Common myeloid progenitor, CD34-positive (primary cell): ENCODE results near the gene CFAP251.
A peak's percentile ranks its signal among the peaks of the same experiment; 100 is the strongest.

Source experiments
- CTCF ChIA-PET: fragments of 350-600 bp; sonication (Branson Sonifier 250); formaldehyde crosslinking; loops from one replicate; lab custom pipeline; 2021; ENCODE audit warnings: antibody characterized with exemption; lab: Charles Lee
- POLR2A ChIA-PET: fragments of 350-600 bp; sonication (Branson Sonifier 250); formaldehyde crosslinking; loops from one replicate; lab custom pipeline; 2021; ENCODE audit warnings: antibody characterized with exemption; lab: Charles Lee
- DNase-seq, 3 donors: peaks; one replicate each; pipeline versions ENCODE4 v3.0.0 to v3.0.0-alpha.2; 2013
- H3K27ac ChIP-seq, 2 experiments: 1 replicate in 1 of 2; 2 replicates in 1 of 2; pipeline ENCODE4 v1.7.0; 2013; ENCODE audit warnings: inconsistent platforms in 2 of 2, low read length in 2 of 2, mild to moderate bottlenecking in 2 of 2, low read depth in 1 of 2, moderate library complexity in 1 of 2; ENCODE audit not compliant: severe bottlenecking in 2 of 2, insufficient read depth in 1 of 2, poor library complexity in 1 of 2
- H3K27me3 ChIP-seq, 5 experiments: replicated peaks in 2 of 5; 1 replicate in 3 of 5; 2 replicates in 2 of 5; pipeline versions ENCODE4 v1.6.1 to v1.7.0; 2013; ENCODE audit warnings: low read length in 4 of 5, mild to moderate bottlenecking in 2 of 5, moderate library complexity in 2 of 5, inconsistent platforms in 1 of 5; ENCODE audit not compliant: insufficient read depth in 5 of 5, control insufficient read depth in 4 of 5
- H3K36me3 ChIP-seq, 4 experiments: 1 replicate in 2 of 4; 2 replicates in 2 of 4; pipeline versions ENCODE4 v1.6.1 to v1.7.0; 2013; ENCODE audit warnings: low read length in 3 of 4, control low read depth in 1 of 4, mild to moderate bottlenecking in 1 of 4; ENCODE audit not compliant: control insufficient read depth in 4 of 4, insufficient read depth in 4 of 4
- H3K4me1 ChIP-seq, 4 experiments: 1 replicate in 3 of 4; 2 replicates in 1 of 4; pipeline versions ENCODE4 v1.6.1 to v1.7.1; 2013; ENCODE audit warnings: low read length in 3 of 4, mild to moderate bottlenecking in 3 of 4, control low read depth in 1 of 4, inconsistent platforms in 1 of 4, moderate library complexity in 1 of 4; ENCODE audit not compliant: control insufficient read depth in 4 of 4, insufficient read depth in 4 of 4; ENCODE audit errors: control extremely low read depth in 1 of 4
- H3K4me3 ChIP-seq, 7 experiments: 1 replicate in 4 of 7; 2 replicates in 3 of 7; pipeline versions ENCODE4 v1.5.1 to v1.7.0; 2013; ENCODE audit warnings: mild to moderate bottlenecking in 7 of 7, low read length in 6 of 7, moderate library complexity in 6 of 7, inconsistent platforms in 2 of 7, low read depth in 2 of 7, control low read depth in 1 of 7; ENCODE audit not compliant: insufficient read depth in 4 of 7, control insufficient read depth in 1 of 7; ENCODE audit errors: extremely low read depth in 1 of 7
- H3K9me3 ChIP-seq, 5 experiments: 1 replicate in 4 of 5; 2 replicates in 1 of 5; pipeline versions ENCODE4 v1.6.1 to v1.7.1; 2013; ENCODE audit warnings: low read length in 4 of 5, mild to moderate bottlenecking in 2 of 5, inconsistent platforms in 1 of 5, low read depth in 1 of 5, moderate library complexity in 1 of 5; ENCODE audit not compliant: control insufficient read depth in 4 of 5, insufficient read depth in 2 of 5; ENCODE audit errors: control extremely low read depth in 1 of 5
- WGBS: methylation state at CpG from one replicate; pipeline ENCODE4 v1.1.5; 2013; ENCODE audit not compliant: insufficient coverage; 5-methylcytosine and 5-hydroxymethylcytosine counted together

CFAP251 gene

GRCh38 chr12:121899590-121899989, 18.8 kb upstream of the CFAP251 start:
- 98% methylated on average over 12 of the region's 14 CpGs for WGBS
- Histone ChIP-seq H3K36me3 (peaks cover 16 to 65% (median 51%) of the 10 kb centered on the region in 4 experiments), H3K27ac (no peak overlapping the region), H3K4me1 (no peaks in the 10 kb centered on the region), H3K4me3 (no peak overlapping the region), H3K27me3 (no peaks in the 10 kb centered on the region), H3K9me3 (no peaks in the 10 kb centered on the region)
- POLR2A ChIA-PET, result no interaction called here
- DNase-seq, result no peak
- CTCF ChIA-PET, result interaction anchor here (3.3 kb wide), 1 partner anchor 105 kb away, joined by 17 read pairs; the partner anchor contains the start of gene RHOF

- Histone ChIP-seq H3K4me3 (no peak overlapping the region), H3K36me3 (peaks cover 14 to 62% (median 48%) of the 10 kb centered on the region in 4 experiments), H3K27ac (no peak overlapping the region), H3K27me3 (no peaks in the 10 kb centered on the region), H3K9me3 (no peaks in the 10 kb centered on the region), H3K4me1 (no peaks in the 10 kb centered on the region)
- POLR2A ChIA-PET, result no interaction called here
- CTCF ChIA-PET, result interaction anchor here (1.2 kb wide), 1 partner anchor 16 kb away, joined by 3 read pairs; the partner anchor contains the start of gene CFAP251
- 100% methylated on average over 1 of the region's 2 CpGs for WGBS
- peak in 1 of 3 donors; percentile 14 for DNase-seq
Measured at GRCh38 chr12:121903202-121903601, 15.2 kb upstream of the CFAP251 start.

DNA sequence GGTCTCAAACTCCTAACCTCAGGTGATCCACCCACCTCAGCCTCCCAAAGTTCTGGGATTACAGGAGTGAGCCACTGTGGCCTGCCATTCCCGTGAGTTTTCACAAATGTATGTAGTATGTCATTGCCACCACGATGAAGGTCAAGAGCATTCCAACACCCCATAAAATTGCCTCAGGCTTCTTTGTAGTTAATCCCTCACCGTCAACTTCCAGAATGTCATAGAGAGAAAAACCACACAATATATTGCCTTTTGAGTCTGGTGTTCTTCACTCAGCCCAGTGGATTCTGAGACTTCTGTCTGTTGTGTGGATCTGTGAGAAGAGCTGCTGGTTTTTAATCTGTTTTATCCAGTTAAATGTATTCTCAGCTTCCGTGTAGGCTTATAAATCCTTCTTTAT, 12.6 kb upstream of the CFAP251 start:
- no peak for DNase-seq
- Histone ChIP-seq H3K27ac (no peak overlapping the region), H3K4me1 (no peaks in the 10 kb centered on the region), H3K9me3 (no peaks in the 10 kb centered on the region), H3K36me3 (peaks cover 12 to 62% (median 48%) of the 10 kb centered on the region in 4 experiments), H3K4me3 (no peak overlapping the region), H3K27me3 (no peaks in the 10 kb centered on the region)
- POLR2A ChIA-PET, result no interaction called here
- CTCF ChIA-PET, result no interaction called here
- 100% methylated on average over 4 of the region's 4 CpGs for WGBS

DNA sequence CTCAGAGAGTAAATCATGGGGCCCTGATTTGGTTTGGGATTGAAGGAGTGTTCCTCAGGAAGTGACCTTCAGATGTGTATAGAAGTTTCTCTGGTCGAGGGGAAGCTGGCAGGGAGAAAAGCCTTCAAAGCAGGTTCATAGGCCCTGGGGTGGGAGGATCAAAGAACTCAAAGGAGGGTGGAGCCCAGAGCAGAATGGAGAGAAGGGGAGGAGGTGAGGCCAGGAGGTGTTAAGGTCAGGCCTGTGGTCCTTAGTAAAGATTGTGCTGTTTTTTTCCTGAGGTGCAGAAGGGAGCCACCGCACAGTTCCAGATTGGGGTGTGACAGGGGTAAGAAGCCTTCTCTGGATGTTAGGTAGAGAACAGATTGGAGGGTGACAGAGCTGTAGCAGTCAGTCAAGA, 9.7 kb upstream of the CFAP251 start:
- no peak for DNase-seq
- Histone ChIP-seq H3K27me3 (no peaks in the 10 kb centered on the region), H3K36me3 (peaks cover 5 to 46% (median 31%) of the 10 kb centered on the region in 4 experiments), H3K4me3 (no peak overlapping the region), H3K9me3 (no peaks in the 10 kb centered on the region), H3K4me1 (no peaks in the 10 kb centered on the region), H3K27ac (no peak overlapping the region)
- WGBS, result 83% methylated on average over 2 of the region's 2 CpGs
- CTCF ChIA-PET, result interaction anchor here (0.5 to 2.7 kb wide), 2 partner anchors 9 to 205 kb away, joined by 3 to 10 read pairs; partner anchors contain the start of gene CFAP251
- POLR2A ChIA-PET, result interaction anchor here (0.5 kb wide), 1 partner anchor 17 kb away, joined by 4 read pairs; no protein-coding TSS in a partner anchor

DNA sequence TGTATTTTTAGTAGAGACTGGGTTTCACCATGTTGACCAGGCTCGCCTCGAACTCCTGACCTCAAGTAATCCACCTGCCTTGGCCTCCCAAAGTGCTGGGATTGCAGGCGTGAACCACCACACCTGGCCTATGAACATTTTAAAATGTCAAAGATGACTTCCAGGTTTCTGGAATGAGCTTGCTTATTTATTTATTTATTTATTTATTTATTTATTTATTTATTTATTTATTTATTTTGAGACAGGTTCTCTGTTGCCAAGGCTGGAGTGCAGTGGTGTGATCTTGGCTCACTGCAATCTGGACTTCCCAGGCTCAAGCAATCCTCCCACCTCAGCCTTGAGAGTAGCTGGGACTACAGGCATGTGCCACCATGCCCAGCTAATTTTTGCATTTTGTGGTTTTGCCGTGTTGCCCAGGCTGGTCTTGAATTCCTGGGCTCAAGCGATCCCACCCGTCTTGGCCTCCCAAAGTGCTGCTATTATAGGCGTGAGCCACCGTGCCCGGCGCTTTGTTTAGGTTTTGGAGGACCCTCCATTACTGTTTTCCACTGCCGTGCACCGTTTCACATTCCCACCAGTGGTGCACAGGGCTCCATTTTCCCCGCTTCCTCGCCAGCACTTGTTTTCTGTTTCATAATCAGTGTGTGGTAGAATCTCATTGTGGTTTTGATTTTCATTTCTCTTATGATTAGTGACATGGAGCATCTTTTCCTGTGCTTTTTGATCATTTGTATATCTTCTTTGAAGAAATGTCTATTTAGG, 6.4 kb upstream of the CFAP251 start:
- H3K36me3 ChIP-seq, result peaks cover 9 to 53% (median 33%) of the 10 kb centered on the region in 4 experiments
- POLR2A ChIA-PET, result no interaction called here
- DNase-seq, result no peak
- no peak overlapping the region for H3K4me3 ChIP-seq
- no peak overlapping the region for H3K27ac ChIP-seq
- no peaks in the 10 kb centered on the region for H3K27me3 ChIP-seq
- no peaks in the 10 kb centered on the region for H3K9me3 ChIP-seq
- H3K4me1 ChIP-seq, result no peaks in the 10 kb centered on the region
- CTCF ChIA-PET, result no interaction called here
- 95% methylated on average over 10 of the region's 14 CpGs for WGBS

DNA sequence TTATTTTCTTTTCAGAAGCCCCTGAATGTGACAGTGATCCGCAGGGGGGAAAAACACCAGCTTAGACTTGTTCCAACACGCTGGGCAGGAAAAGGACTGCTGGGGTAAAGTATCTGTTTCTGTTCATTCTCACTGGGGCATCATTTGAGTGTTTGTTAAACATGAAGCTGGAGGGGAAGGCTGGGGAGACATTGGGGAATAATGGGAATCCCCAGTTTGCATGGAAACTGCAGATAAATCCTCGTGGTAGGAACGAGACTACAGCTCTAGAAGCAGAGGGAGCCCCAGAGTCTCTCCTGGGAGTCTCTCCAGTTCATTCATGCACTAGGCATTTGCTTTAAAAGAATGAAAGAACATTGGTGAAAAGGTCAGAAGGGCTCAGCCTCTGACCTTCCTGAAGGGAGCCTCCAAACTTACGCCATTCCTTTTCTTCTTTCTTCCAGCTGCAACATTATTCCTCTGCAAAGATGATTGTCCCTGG, 2.5 kb upstream of the CFAP251 start:
- ChIA-PET CTCF (interaction anchor here (0.7 to 3.8 kb wide), 24 partner anchors 8 to 268 kb away, joined by 3 to 18 read pairs (median 4); no protein-coding TSS in a partner anchor), POLR2A (no interaction called here)
- Histone ChIP-seq H3K9me3 (no peaks in the 10 kb centered on the region), H3K4me1 (peaks cover 0 to 11% (median 9%) of the 10 kb centered on the region in 4 experiments), H3K4me3 (no peak overlapping the region), H3K27ac (no peak overlapping the region), H3K36me3 (peaks cover 6 to 36% (median 23%) of the 10 kb centered on the region in 4 experiments), H3K27me3 (no peaks in the 10 kb centered on the region)
- 94% methylated on average over 5 of the region's 5 CpGs for WGBS
- DNase-seq, result no peak

- Histone ChIP-seq H3K4me1 (peaks cover 0 to 13% (median 12%) of the 10 kb centered on the region in 4 experiments), H3K9me3 (no peaks in the 10 kb centered on the region), H3K36me3 (peaks cover 6 to 36% (median 23%) of the 10 kb centered on the region in 4 experiments), H3K27ac (no peak overlapping the region), H3K4me3 (no peak overlapping the region), H3K27me3 (no peaks in the 10 kb centered on the region)
- DNase-seq, result peak; percentile 50 to 72 (median 71)
- POLR2A ChIA-PET, result no interaction called here
- 87% methylated on average over 5 of the region's 7 CpGs for WGBS
- CTCF ChIA-PET, result interaction anchor here (0.6 to 3.8 kb wide), 32 partner anchors 9 to 274 kb away, joined by 3 to 18 read pairs (median 4); partner anchors contain the start of gene BCL7A
Measured at GRCh38 chr12:121916719-121917118, 1.7 kb upstream of the CFAP251 start.
